SU-DHL-6 (cell line): ENCODE measurements around the gene OR2A1.
"Not testable (repeated sequence)": the region's sequence is repeated elsewhere in the genome, so short reads cannot be mapped to it uniquely, and the experiment has no call there.

Source experiments
- H2AFZ ChIP-seq: fragments of 200-600 bp; sonication (generic); 2 replicates; pipeline ENCODE4 v1.6.1; 2014; ENCODE audit warnings: low read depth, mild to moderate bottlenecking, moderate library complexity, mixed read lengths, antibody characterized with exemption, low read length; ENCODE audit not compliant: severe bottlenecking
- H3F3A ChIP-seq: fragments of 200-600 bp; shearing (Covaris generic); 2 replicates; pipeline ENCODE4 v1.6.0; 2016; ENCODE audit warnings: antibody characterized with exemption, mild to moderate bottlenecking; ENCODE audit not compliant: insufficient read depth
- H3K27ac ChIP-seq: fragments of 200-600 bp; sonication (generic); 2 replicates; pipeline ENCODE4 v1.5.1; 2016; ENCODE audit warnings: low read depth, mild to moderate bottlenecking, low read length, moderate library complexity, mixed read lengths
- H3K27me3 ChIP-seq: fragments of 200-600 bp; sonication (generic), shearing (Covaris generic); 2 replicates; pipeline ENCODE4 v1.6.0; 2014; ENCODE audit warnings: mild to moderate bottlenecking, low read length
- H3K36me3 ChIP-seq: fragments of 200-600 bp; sonication (generic); 2 replicates; pipeline ENCODE4 v1.6.1; 2014; ENCODE audit warnings: mild to moderate bottlenecking, low read length, mixed read lengths
- H3K4me2 ChIP-seq: fragments of 300-600, 200-600 bp; shearing (Covaris generic), sonication (generic); 2 replicates; pipeline ENCODE4 v1.6.0; 2014; ENCODE audit warnings: low read length, low read depth, mild to moderate bottlenecking; ENCODE audit not compliant: poor library complexity, severe bottlenecking
- H3K4me3 ChIP-seq: fragments of 200-600 bp; sonication (generic); 2 replicates; pipeline ENCODE4 v1.5.1; 2014; ENCODE audit warnings: antibody characterized with exemption, low read length, mild to moderate bottlenecking, mixed read lengths; ENCODE audit not compliant: insufficient read depth, poor library complexity, severe bottlenecking
- H3K79me2 ChIP-seq: fragments of 200-600 bp; sonication (generic); 2 replicates; pipeline ENCODE4 v1.6.1; 2014; ENCODE audit warnings: mild to moderate bottlenecking, low read length, moderate library complexity; ENCODE audit not compliant: insufficient read depth
- H3K9ac ChIP-seq: fragments of 200-600 bp; sonication (generic); 2 replicates; pipeline ENCODE4 v1.7.0; 2014; ENCODE audit warnings: mild to moderate bottlenecking, low read length
- H3K9me2 ChIP-seq: fragments of 200-600 bp; sonication (generic); replicated peaks from 2 replicates; pipeline ENCODE4 v1.6.1; 2014; ENCODE audit warnings: low read length; ENCODE audit not compliant: insufficient read depth
- H3K9me3 ChIP-seq: fragments of 200-600 bp; sonication (generic); 2 replicates; pipeline ENCODE4 v1.6.1; 2014; ENCODE audit warnings: low read length, mixed read lengths; ENCODE audit not compliant: insufficient read depth
- H4K20me1 ChIP-seq: fragments of 200-600 bp; sonication (generic); 2 replicates; pipeline ENCODE4 v1.6.1; 2014; ENCODE audit warnings: low read depth, mild to moderate bottlenecking, antibody characterized with exemption, low read length, moderate library complexity, mixed read lengths

The OR2A1 gene

DNA sequence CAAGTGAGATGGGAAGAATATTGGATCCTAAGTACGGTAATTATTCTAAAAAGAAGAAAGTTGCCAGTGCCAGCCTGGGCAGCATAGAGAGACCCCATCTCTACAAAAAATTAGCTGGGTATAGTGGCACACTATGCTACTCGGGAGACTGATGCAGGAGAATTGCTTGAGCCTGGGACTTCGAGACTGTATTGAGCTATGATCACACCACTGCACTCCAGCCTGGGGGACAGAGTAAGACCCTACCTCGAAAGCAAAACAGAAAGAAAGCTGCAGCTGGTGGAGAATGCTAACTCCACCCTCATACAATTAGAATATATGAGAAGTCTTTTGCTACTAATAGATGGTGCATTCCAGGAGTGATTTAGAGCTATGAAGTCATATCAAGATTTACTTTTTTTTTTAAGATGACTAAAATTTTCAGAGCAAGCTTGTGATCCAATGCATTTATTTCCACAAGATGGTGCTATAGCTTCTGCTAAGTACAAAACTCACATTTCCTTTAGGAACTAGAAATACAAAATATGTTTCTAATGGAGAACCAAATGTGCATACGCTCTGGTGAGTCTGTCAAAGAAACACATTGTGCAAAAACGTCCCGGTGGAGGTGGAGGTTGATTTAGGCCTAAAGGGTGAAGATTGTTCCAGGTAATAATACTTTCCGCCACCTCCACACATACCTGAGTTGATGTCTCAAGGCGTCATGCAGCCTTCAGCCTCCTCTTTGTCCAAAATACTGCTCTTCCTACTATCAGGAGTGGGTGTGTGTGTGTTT lies 19.2 kb downstream of the OR2A1 start:
- H3K4me2 ChIP-seq, H4K20me1 ChIP-seq, H3K27me3 ChIP-seq, H3F3A ChIP-seq, H3K4me3 ChIP-seq, H3K9me3 ChIP-seq, H3K36me3 ChIP-seq, H2AFZ ChIP-seq, H3K9me2 ChIP-seq, H3K9ac ChIP-seq, H3K79me2 ChIP-seq, H3K27ac ChIP-seq: not testable (repeated sequence)

DNA sequence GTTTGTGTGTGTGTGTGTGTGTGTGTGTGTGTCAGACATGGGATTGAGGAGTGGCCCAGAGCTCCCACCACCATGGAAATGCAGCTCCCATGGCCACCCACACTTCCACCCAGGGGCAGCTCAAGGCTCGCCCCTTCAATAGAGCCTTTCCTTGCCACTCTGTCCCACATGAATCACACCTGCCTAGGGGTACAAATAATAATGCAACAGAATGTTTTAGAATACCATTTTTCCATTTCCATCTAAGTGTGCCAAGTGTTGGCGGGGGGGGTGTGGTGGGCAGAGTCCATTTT lies 19.7 kb downstream of the OR2A1 start:
- H3K79me2 ChIP-seq, H3K4me3 ChIP-seq, H3K27ac ChIP-seq, H2AFZ ChIP-seq, H3K4me2 ChIP-seq, H3F3A ChIP-seq, H4K20me1 ChIP-seq, H3K36me3 ChIP-seq, H3K9me2 ChIP-seq, H3K27me3 ChIP-seq, H3K9ac ChIP-seq, H3K9me3 ChIP-seq: not testable (repeated sequence)

DNA sequence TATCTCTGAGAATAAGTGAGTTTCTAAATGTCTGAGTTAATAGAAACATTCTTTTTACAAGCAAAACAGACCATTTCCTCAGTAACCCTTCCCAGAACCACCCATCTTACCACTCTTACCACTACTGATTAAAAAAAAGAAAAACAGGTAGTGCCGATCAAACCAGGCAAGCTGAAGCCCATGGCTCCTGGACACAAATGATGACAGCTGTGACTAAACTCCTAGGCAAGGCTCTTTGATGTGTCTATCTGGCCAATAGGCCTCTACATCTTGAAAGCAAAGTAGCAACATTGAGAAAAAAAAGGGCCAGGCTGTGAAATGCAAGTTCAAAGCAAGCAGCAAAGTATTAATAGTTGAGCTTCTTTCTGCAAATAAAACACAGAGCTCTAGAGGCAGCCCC lies 36.4 kb downstream of the OR2A1 start:
- H3K4me3 ChIP-seq, H3K9me3 ChIP-seq, H3K4me2 ChIP-seq, H4K20me1 ChIP-seq, H3K9ac ChIP-seq, H3K79me2 ChIP-seq, H3F3A ChIP-seq, H3K27me3 ChIP-seq, H3K36me3 ChIP-seq, H2AFZ ChIP-seq, H3K27ac ChIP-seq, H3K9me2 ChIP-seq: not testable (repeated sequence)

DNA sequence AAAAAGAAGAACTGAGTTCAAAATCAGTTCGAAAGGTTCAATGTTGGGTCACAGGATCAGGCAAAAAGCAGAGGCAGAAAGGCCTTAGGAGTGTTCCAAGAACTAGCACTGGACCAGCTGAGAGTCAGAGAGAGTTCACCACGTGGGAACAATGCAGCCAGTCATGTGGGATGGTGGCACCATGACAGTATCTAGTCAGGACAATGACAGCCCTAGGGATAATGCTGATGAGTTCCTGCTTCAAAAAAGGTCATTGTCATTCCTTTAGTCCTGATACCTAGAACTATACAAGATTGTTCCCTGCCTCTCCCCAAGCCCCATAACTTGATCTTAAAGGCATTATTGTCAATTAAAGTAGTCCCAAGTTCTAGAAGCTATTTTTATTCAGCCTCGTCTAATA lies 39.4 kb downstream of the OR2A1 start:
- H3K27me3 ChIP-seq: not testable (repeated sequence)

DNA sequence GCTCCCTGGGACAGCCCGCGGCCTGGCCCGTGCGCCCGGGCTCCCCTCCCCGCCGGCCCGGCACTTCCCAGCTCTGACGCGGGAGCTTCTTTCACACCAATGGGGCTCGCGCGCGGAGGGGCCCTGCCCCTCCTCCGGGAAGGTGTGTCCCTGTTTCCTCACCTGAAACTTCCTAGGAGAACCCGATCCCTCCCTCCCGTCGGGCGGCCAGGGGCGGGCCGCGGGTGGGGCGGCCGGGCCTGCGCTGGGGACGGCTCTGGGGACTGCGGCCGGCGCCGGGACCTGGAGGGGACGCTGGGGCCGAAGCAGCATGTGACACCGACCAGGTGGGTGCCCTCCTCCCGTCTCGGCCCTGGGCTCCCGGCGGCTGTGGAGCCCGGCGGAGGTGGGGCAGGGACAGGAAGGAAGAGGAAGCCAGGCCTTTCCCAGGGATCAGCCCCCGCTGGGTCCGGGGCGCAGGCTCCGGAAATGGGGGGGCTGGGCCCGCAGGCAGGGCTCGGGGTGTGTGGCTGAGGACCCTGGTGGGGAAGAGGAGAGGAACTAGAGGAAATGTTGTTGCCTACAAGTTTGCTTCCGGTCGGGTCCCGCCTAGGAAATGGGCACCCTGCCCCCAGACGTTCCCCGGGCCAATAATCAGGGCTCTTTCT lies 43.1 kb downstream of the OR2A1 start, which contains the start of gene ARHGEF5:
Gene ARHGEF5 (plus strand): TSS at position 227 of the 647 bp plus-strand sequence. CDS start 7,268 bp downstream, outside the sequence.
- not testable (repeated sequence) for H3K4me3 ChIP-seq, H3K9ac ChIP-seq, H3K36me3 ChIP-seq

More for the DNA sequence above, 39.4 kb downstream of the OR2A1 start:
- H3K27ac ChIP-seq, H3K9me2 ChIP-seq, H4K20me1 ChIP-seq, H3K9me3 ChIP-seq, H3K4me2 ChIP-seq, H3K79me2 ChIP-seq, H2AFZ ChIP-seq, H3F3A ChIP-seq, H3K4me3 ChIP-seq, H3K36me3 ChIP-seq, H3K9ac ChIP-seq: not testable (repeated sequence)

DNA sequence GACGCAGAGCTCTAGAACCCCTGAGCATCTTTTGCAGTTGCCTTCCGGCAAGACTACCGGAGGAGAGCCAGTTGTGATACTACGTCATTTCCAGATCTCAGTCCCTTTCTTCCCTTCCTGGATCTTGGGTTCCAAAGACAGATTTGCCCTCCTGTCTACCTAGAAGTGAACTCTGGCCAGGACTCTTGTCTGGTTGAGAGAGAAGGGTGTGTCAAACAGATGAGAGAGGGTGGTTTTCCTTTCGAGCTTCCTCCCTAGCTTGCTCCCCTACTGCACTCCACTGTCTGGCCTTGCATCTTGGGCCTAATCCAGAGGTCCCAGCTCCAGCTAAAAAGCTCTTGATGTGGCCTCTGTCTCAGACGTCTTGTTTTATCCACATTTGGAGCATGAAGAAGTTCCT lies 44.0 kb downstream of the OR2A1 start:
- not testable (repeated sequence) for H3K79me2 ChIP-seq, H3K9ac ChIP-seq, H2AFZ ChIP-seq, H3K27me3 ChIP-seq, H3K27ac ChIP-seq, H3K36me3 ChIP-seq, H4K20me1 ChIP-seq, H3K9me2 ChIP-seq, H3K4me2 ChIP-seq, H3F3A ChIP-seq, H3K4me3 ChIP-seq, H3K9me3 ChIP-seq

More for the DNA sequence above, 43.1 kb downstream of the OR2A1 start, which contains the start of gene ARHGEF5:
- H2AFZ ChIP-seq, H3F3A ChIP-seq, H3K27me3 ChIP-seq, H3K27ac ChIP-seq, H4K20me1 ChIP-seq, H3K9me2 ChIP-seq, H3K79me2 ChIP-seq, H3K4me2 ChIP-seq, H3K9me3 ChIP-seq: not testable (repeated sequence)

DNA sequence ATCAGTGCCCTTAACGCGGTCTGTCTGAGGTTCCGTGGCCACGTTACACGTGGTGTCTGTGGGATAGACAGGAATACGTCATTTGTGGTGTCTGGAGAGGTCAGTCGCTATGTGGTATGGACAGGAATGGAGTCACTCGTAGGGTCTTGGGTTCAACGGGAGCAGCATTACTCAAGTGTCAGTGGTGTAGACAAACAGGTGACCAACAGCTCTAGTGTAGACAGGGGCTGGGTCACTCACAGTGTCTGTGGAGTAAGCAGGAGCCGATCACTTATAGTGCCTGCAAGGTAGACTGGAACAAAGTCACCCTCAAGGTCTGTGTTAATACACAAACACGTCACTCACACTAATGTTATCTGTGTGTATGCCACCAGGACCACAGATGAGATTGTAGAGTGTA lies 44.6 kb downstream of the OR2A1 start:
- not testable (repeated sequence) for H3K79me2 ChIP-seq, H2AFZ ChIP-seq, H3F3A ChIP-seq, H3K4me2 ChIP-seq, H3K27ac ChIP-seq, H3K9me3 ChIP-seq, H3K9me2 ChIP-seq, H3K4me3 ChIP-seq, H3K9ac ChIP-seq, H3K27me3 ChIP-seq, H4K20me1 ChIP-seq, H3K36me3 ChIP-seq

DNA sequence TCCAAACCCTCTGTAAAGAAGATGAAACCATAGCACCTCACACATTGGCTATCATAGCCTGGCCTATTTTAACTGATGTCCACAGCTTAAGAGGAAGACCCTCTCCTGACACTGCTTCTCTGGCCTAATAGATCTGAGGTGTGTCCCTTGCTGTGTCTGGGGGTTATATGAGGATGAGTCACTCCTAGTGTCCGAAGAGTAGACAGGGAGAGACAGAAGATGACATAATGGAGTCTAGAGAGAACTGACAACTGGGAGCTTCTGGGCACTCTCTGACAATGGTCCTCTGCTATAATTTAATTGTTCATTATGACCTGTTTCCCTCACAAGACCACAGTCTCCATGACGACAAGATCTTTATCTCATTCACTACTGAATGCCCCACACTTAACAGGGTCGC lies 49.8 kb downstream of the OR2A1 start:
- H3K4me2 ChIP-seq, H3K79me2 ChIP-seq, H2AFZ ChIP-seq, H3K27ac ChIP-seq, H3K27me3 ChIP-seq, H3K4me3 ChIP-seq, H4K20me1 ChIP-seq, H3K36me3 ChIP-seq, H3K9ac ChIP-seq, H3K9me2 ChIP-seq, H3F3A ChIP-seq, H3K9me3 ChIP-seq: not testable (repeated sequence)
